ENCODE results near the gene CORO1A.

The CORO1A gene

GRCh38 chr16:30142672-30143346, 40.6 kb upstream of the CORO1A start:
- ATAC-seq, result no peak
- TF ChIP-seq PPARA (CRISPR knock-in tag; IDR thresholded peaks at IDR 0.05; ENCODE audit: borderline replicate concordance), result no peak
- TF ChIP-seq ZNF70 (CRISPR knock-in tag; IDR thresholded peaks at IDR 0.05), result no peak
- TF ChIP-seq ZFP30 (CRISPR knock-in tag; IDR thresholded peaks at IDR 0.05), result no peak
- TF ChIP-seq CSDC2 (CRISPR knock-in tag; IDR thresholded peaks at IDR 0.05), result no peak
- TF ChIP-seq CREB5 (CRISPR knock-in tag; IDR thresholded peaks at IDR 0.05; ENCODE audit: low read depth), result no peak
- TF ChIP-seq TOX (CRISPR knock-in tag; IDR thresholded peaks at IDR 0.05; ENCODE audit: borderline replicate concordance), result no peak
- TF ChIP-seq ZNF565 (CRISPR knock-in tag; conservative IDR thresholded peaks at IDR 0.05; ENCODE audit: low read depth), result no peak
- no peak for TF ChIP-seq GLIS3 (CRISPR knock-in tag; IDR thresholded peaks at IDR 0.05)
- no peak for TF ChIP-seq ARNTL (CRISPR knock-in tag; IDR thresholded peaks at IDR 0.05; ENCODE audit: borderline replicate concordance, low read depth)
- TF ChIP-seq ZFP3 (CRISPR knock-in tag; IDR thresholded peaks at IDR 0.05), result no peak
- TF ChIP-seq ESRRG (CRISPR knock-in tag; IDR thresholded peaks at IDR 0.05), result no peak
- TF ChIP-seq OSR1 (CRISPR knock-in tag; IDR thresholded peaks at IDR 0.05), result no peak
- no peak for TF ChIP-seq BACH2 (CRISPR knock-in tag; IDR thresholded peaks at IDR 0.05; ENCODE audit: borderline replicate concordance)
- no peak for TF ChIP-seq POU6F1 (CRISPR knock-in tag; IDR thresholded peaks at IDR 0.05; ENCODE audit: borderline replicate concordance, low read depth)
- TF ChIP-seq TSHZ2 (CRISPR knock-in tag; IDR thresholded peaks at IDR 0.05), result no peak

- ATAC-seq, result no peak
- TF ChIP-seq RARB (CRISPR knock-in tag; IDR thresholded peaks at IDR 0.05), result no peak
- TF ChIP-seq CSRNP3 (CRISPR knock-in tag; IDR thresholded peaks at IDR 0.05), result no peak
- TF ChIP-seq TSHZ2 (CRISPR knock-in tag; IDR thresholded peaks at IDR 0.05), result no peak
- TF ChIP-seq TOX (CRISPR knock-in tag; IDR thresholded peaks at IDR 0.05; ENCODE audit: borderline replicate concordance), result no peak
- no peak for TF ChIP-seq ESRRG (CRISPR knock-in tag; IDR thresholded peaks at IDR 0.05)
Observed at GRCh38 chr16:30143347-30143702, 40.1 kb upstream of the CORO1A start.

GRCh38 chr16:30144017-30144416, 39.4 kb upstream of the CORO1A start:
- ATAC-seq, result no peak
- TF ChIP-seq CSDC2 (CRISPR knock-in tag; IDR thresholded peaks at IDR 0.05) (no peak), ZNF8 (CRISPR knock-in tag; IDR thresholded peaks at IDR 0.05) (no peak), CSRNP3 (CRISPR knock-in tag; IDR thresholded peaks at IDR 0.05) (no peak), BACH2 (CRISPR knock-in tag; IDR thresholded peaks at IDR 0.05; ENCODE audit: borderline replicate concordance) (no peak), GLIS3 (CRISPR knock-in tag; IDR thresholded peaks at IDR 0.05) (no peak), TSHZ2 (CRISPR knock-in tag; IDR thresholded peaks at IDR 0.05) (no peak), ARNTL (CRISPR knock-in tag; IDR thresholded peaks at IDR 0.05; ENCODE audit: borderline replicate concordance, low read depth) (no peak), PATZ1 (CRISPR knock-in tag; IDR thresholded peaks at IDR 0.05; ENCODE audit: borderline replicate concordance) (no peak), TOX (CRISPR knock-in tag; IDR thresholded peaks at IDR 0.05; ENCODE audit: borderline replicate concordance) (no peak), RARB (CRISPR knock-in tag; IDR thresholded peaks at IDR 0.05) (no peak), PPARA (CRISPR knock-in tag; IDR thresholded peaks at IDR 0.05; ENCODE audit: borderline replicate concordance) (no peak)

Measured in SK-N-SH treated with all-trans-retinoic acid at 6 μM for 48 hours (cell line).